Neural cell (in vitro differentiated cells): Measurements from ENCODE around the gene STPG3. TPM values are rescaled to one million over a fixed set of nuclear protein-coding genes. Genes with fewer than 3 reads are reported as not detected.

Experiments used
- H2AFZ ChIP-seq: fragments of 200-600, 300-800 bp; sonication (generic), shearing (Covaris generic); 2 replicates; pipeline ENCODE4 v1.6.0; 2014; ENCODE audit warnings: low read depth, mild to moderate bottlenecking, antibody characterized with exemption, low read length, moderate library complexity
- H3F3A ChIP-seq: fragments of 200-600 bp; shearing (Covaris generic); 2 replicates; pipeline ENCODE4 v1.6.1; 2016; ENCODE audit warnings: mild to moderate bottlenecking, moderate library complexity, mixed read lengths, antibody characterized with exemption, low read length; ENCODE audit not compliant: insufficient read depth, poor library complexity, severe bottlenecking
- H3K27ac ChIP-seq: fragments of 200-600, 300-800 bp; sonication (generic), shearing (Covaris generic); 2 replicates; pipeline ENCODE4 v1.5.1; 2014; ENCODE audit warnings: mild to moderate bottlenecking, low read length, moderate library complexity
- H3K27me3 ChIP-seq: fragments of 300-800, 200-600 bp; sonication (generic), shearing (Covaris generic); 2 replicates; pipeline ENCODE4 v1.6.0; 2014; ENCODE audit warnings: mild to moderate bottlenecking, low read depth, low read length, moderate library complexity; ENCODE audit not compliant: insufficient read depth
- H3K36me3 ChIP-seq: fragments of 300-800, 200-600 bp; sonication (generic), shearing (Covaris generic); 2 replicates; pipeline ENCODE4 v1.5.1; 2014; ENCODE audit warnings: mild to moderate bottlenecking, antibody characterized with exemption, low read length, moderate library complexity; ENCODE audit not compliant: insufficient read depth
- H3K4me2 ChIP-seq: fragments of 300-800, 200-600 bp; sonication (generic), shearing (Covaris generic); 2 replicates; pipeline ENCODE4 v1.6.0; 2014; ENCODE audit warnings: mild to moderate bottlenecking, low read length
- H3K4me3 ChIP-seq: fragments of 300-800, 200-600 bp; sonication (generic), shearing (Covaris generic); 2 replicates; pipeline ENCODE4 v1.5.1; 2014; ENCODE audit warnings: mild to moderate bottlenecking, low read length, moderate library complexity
- H3K79me2 ChIP-seq: fragments of 200-600 bp; shearing (Covaris generic); replicated peaks from 2 replicates; pipeline ENCODE4 v1.6.0; 2014; ENCODE audit warnings: mild to moderate bottlenecking, low read length, moderate library complexity; ENCODE audit not compliant: insufficient read depth
- H3K9ac ChIP-seq: fragments of 300-800, 200-600 bp; sonication (generic), shearing (Covaris generic); 2 replicates; pipeline ENCODE4 v1.6.1; 2016; ENCODE audit warnings: mild to moderate bottlenecking, low read length, mixed read lengths
- H3K9me2 ChIP-seq: fragments of 200-600 bp; shearing (Covaris generic); 2 replicates; pipeline ENCODE4 v1.6.1; 2016; ENCODE audit warnings: mild to moderate bottlenecking, low read length, mixed read lengths; ENCODE audit not compliant: insufficient read depth
- H3K9me3 ChIP-seq: fragments of 200-600, 300-800 bp; sonication (generic), shearing (Covaris generic); 2 replicates; pipeline ENCODE4 v1.6.1; 2016; ENCODE audit warnings: mild to moderate bottlenecking, mixed run types, low read length, moderate library complexity, mixed read lengths
- H4K20me1 ChIP-seq: fragments of 200-600 bp; shearing (Covaris generic); 2 replicates; pipeline ENCODE4 v1.6.1; 2016; ENCODE audit warnings: mild to moderate bottlenecking, mixed run types; ENCODE audit not compliant: insufficient read depth
- CTCF ChIP-seq: fragments of 450-650 bp; IDR thresholded peaks from 2 replicates; pipeline ENCODE4 v1.5.1; 2014; ENCODE audit warnings: antibody characterized with exemption, mild to moderate bottlenecking, moderate library complexity; ENCODE audit not compliant: poor library complexity, severe bottlenecking
- EP300 ChIP-seq: fragments of 450-650 bp; conservative IDR thresholded peaks from 2 replicates; pipeline ENCODE4 v1.6.1; 2014; ENCODE audit warnings: antibody characterized with exemption, mild to moderate bottlenecking, moderate library complexity; ENCODE audit not compliant: poor library complexity, severe bottlenecking
- EZH2 ChIP-seq: fragments of 200-600, 300-800 bp; shearing (Covaris generic), sonication (generic); IDR thresholded peaks from 2 replicates; pipeline ENCODE4 v1.6.1; 2014; ENCODE audit warnings: antibody characterized with exemption, low read length, borderline replicate concordance, mild to moderate bottlenecking; ENCODE audit not compliant: insufficient read depth, poor library complexity, severe bottlenecking
- MXI1 ChIP-seq: fragments of 450-650 bp; conservative IDR thresholded peaks from 2 replicates; pipeline ENCODE4 v1.6.1; 2014; ENCODE audit warnings: antibody characterized with exemption, mild to moderate bottlenecking; ENCODE audit not compliant: poor library complexity, severe bottlenecking
- POLR2AphosphoS5 ChIP-seq: IDR thresholded peaks from 2 replicates; pipeline ENCODE4 v1.6.1; 2012
- RAD21 ChIP-seq: fragments of 450-650 bp; conservative IDR thresholded peaks from 2 replicates; pipeline ENCODE4 v1.6.1; 2014; ENCODE audit warnings: antibody characterized with exemption, mild to moderate bottlenecking, moderate library complexity
- REST ChIP-seq: IDR thresholded peaks from 2 replicates; pipeline ENCODE4 v1.6.1; 2012; ENCODE audit warnings: borderline replicate concordance
- SMC3 ChIP-seq: fragments of 450-650 bp; conservative IDR thresholded peaks from 2 replicates; pipeline ENCODE4 v1.6.1; 2014; ENCODE audit warnings: antibody characterized with exemption, mild to moderate bottlenecking, moderate library complexity; ENCODE audit not compliant: poor library complexity
- TAF1 ChIP-seq: IDR thresholded peaks from 2 replicates; pipeline ENCODE4 v1.6.1; 2012; ENCODE audit warnings: low read depth
- polyA plus RNA-seq: library from polyadenylated mRNA; depleted of rRNA; stranded (reverse); fragments of >200 nt; gene quantifications from 2 replicates; pipeline ENCODE4 v1.2.3, GENCODE V29; 2014

Gene STPG3
- polyA plus RNA-seq, 1 donor from 2014 or later: not detected

- TF ChIP-seq EP300 (no peak), REST (peak; percentile 53), TAF1 (peak; percentile 54), MXI1 (no peak), EZH2 (no peak), SMC3 (no peak), POLR2AphosphoS5 (peak; percentile 52)
- peak overlapping the region; percentile 89 for H3K9ac ChIP-seq
- peak overlapping the region; percentile 89 for H3K4me2 ChIP-seq
- no peaks in the 10 kb centered on the region for H3K9me3 ChIP-seq
- no peaks in the 10 kb centered on the region for H3K9me2 ChIP-seq
- H3K79me2 ChIP-seq: no peaks in the 10 kb centered on the region
- H3F3A ChIP-seq: no peaks in the 10 kb centered on the region
- H3K27me3 ChIP-seq: no peaks in the 10 kb centered on the region
- H2AFZ ChIP-seq: peak overlapping the region; percentile 91
- no peaks in the 10 kb centered on the region for H3K36me3 ChIP-seq
- H3K27ac ChIP-seq: peak overlapping the region; percentile 61
- H4K20me1 ChIP-seq: no peaks in the 10 kb centered on the region
- H3K4me3 ChIP-seq: peak overlapping the region; percentile 98
Measured at GRCh38 chr9:137223078-137223970, 27.8 kb upstream of the STPG3 start.

- Histone ChIP-seq H2AFZ (peak within 1 kb of the TSS; percentile 91), H3K79me2 (no peaks in the 10 kb centered on the region), H3K27me3 (no peaks in the 10 kb centered on the region), H3F3A (no peaks in the 10 kb centered on the region), H4K20me1 (no peaks in the 10 kb centered on the region), H3K9me3 (no peaks in the 10 kb centered on the region), H3K9ac (peak within 1 kb of the TSS; percentile 89), H3K4me2 (peak within 1 kb of the TSS; percentile 89), H3K9me2 (no peaks in the 10 kb centered on the region), H3K4me3 (peak within 1 kb of the TSS; percentile 98), H3K27ac (peak within 1 kb of the TSS; percentile 61), H3K36me3 (no peaks in the 10 kb centered on the region)
- TF ChIP-seq RAD21 (no peak), REST (no peak), POLR2AphosphoS5 (no peak), MXI1 (no peak), SMC3 (no peak), EZH2 (no peak), TAF1 (no peak), EP300 (no peak), CTCF (no peak)
Measured at GRCh38 chr9:137224830-137225694, 26.0 kb upstream of the STPG3 start, which contains the start of gene CYSRT1. CYSRT1 (plus strand) TSS chr9:137225174; CDS start chr9:137225622, 448 bp downstream.
